ENCODE measurements around the gene SHROOM2.

The SHROOM2 gene

GRCh38 chrX:9917861-9918260 is 131.6 kb downstream of the SHROOM2 start:
- DNase-seq, result no peak
- Histone ChIP-seq H4K8ac (ENCODE audit: low read length) (no peak overlapping the region), H3K4me1 (ENCODE audit: control insufficient read depth, insufficient read depth, low read depth, low read length) (peaks cover 3% of the 10 kb centered on the region), H4K91ac (ENCODE audit: low read length) (no peak overlapping the region), H2BK12ac (ENCODE audit: low read length in 2 of 2) (no peak overlapping the region), H3K9me3 (ENCODE audit: control insufficient read depth, low read length) (peaks cover 4% of the 10 kb centered on the region), H2BK15ac (ENCODE audit: low read depth, poor library complexity, severe bottlenecking) (no peak overlapping the region), H3K9ac (ENCODE audit: low read length) (no peak overlapping the region), H3K4me3 (ENCODE audit: insufficient read depth in 1 of 2, low read depth in 1 of 2, low read length in 2 of 2) (no peak overlapping the region), H3K27me3 (ENCODE audit: control insufficient read depth in 1 of 2, insufficient read depth in 1 of 2, low read length in 2 of 2) (peaks cover 0 to 20% of the 10 kb centered on the region in 2 experiments), H3K36me3 (ENCODE audit: control insufficient read depth in 1 of 2, insufficient read depth in 2 of 2, low read depth in 1 of 2, low read length in 2 of 2) (no peaks in the 10 kb centered on the region), H3K4me2 (ENCODE audit: low read length, poor library complexity, severe bottlenecking) (no peak overlapping the region), H2AK5ac (ENCODE audit: low read length, severe bottlenecking) (no peak overlapping the region), H3K14ac (ENCODE audit: low read length in 2 of 2) (no peak overlapping the region), H2BK5ac (ENCODE audit: low read depth, low read length, poor library complexity, severe bottlenecking) (no peak overlapping the region), H3K4ac (ENCODE audit: low read depth in 1 of 2, low read length in 2 of 2) (no peak overlapping the region), H3K27ac (ENCODE audit: low read length, poor library complexity, severe bottlenecking) (no peak overlapping the region), H2BK120ac (ENCODE audit: low read depth, low read length) (no peak overlapping the region), H2AFZ (ENCODE audit: low read depth, low read length) (no peak overlapping the region), H3K23ac (ENCODE audit: low read length in 2 of 2) (no peak overlapping the region), H3K18ac (ENCODE audit: low read depth in 1 of 2, low read length in 2 of 2) (no peak overlapping the region), H3K79me1 (replicated peaks; ENCODE audit: low read length, poor library complexity, severe bottlenecking) (peaks cover 3% of the 10 kb centered on the region)
- WGBS, result 98% methylated on average over 3 of the region's 5 CpGs

GRCh38 chrX:9919632-9920172 is 133.5 kb downstream of the SHROOM2 start:
- Histone ChIP-seq H3K4ac (ENCODE audit: low read depth in 1 of 2, low read length in 2 of 2) (no peak overlapping the region), H3K27me3 (ENCODE audit: control insufficient read depth in 1 of 2, insufficient read depth in 1 of 2, low read length in 2 of 2) (peaks cover 0 to 14% of the 10 kb centered on the region in 2 experiments), H3K79me1 (replicated peaks; ENCODE audit: low read length, poor library complexity, severe bottlenecking) (peaks cover 1% of the 10 kb centered on the region), H3K14ac (ENCODE audit: low read length in 2 of 2) (no peak overlapping the region), H3K27ac (ENCODE audit: low read length, poor library complexity, severe bottlenecking) (no peak overlapping the region), H4K8ac (ENCODE audit: low read length) (no peak overlapping the region), H2AK5ac (ENCODE audit: low read length, severe bottlenecking) (no peak overlapping the region), H3K9me3 (ENCODE audit: control insufficient read depth, low read length) (peaks cover 4% of the 10 kb centered on the region), H2AFZ (ENCODE audit: low read depth, low read length) (no peak overlapping the region), H2BK5ac (ENCODE audit: low read depth, low read length, poor library complexity, severe bottlenecking) (no peak overlapping the region), H3K9ac (ENCODE audit: low read length) (no peak overlapping the region), H3K4me1 (ENCODE audit: control insufficient read depth, insufficient read depth, low read depth, low read length) (peaks cover 3% of the 10 kb centered on the region), H2BK120ac (ENCODE audit: low read depth, low read length) (no peak overlapping the region), H3K4me2 (ENCODE audit: low read length, poor library complexity, severe bottlenecking) (no peak overlapping the region), H3K4me3 (ENCODE audit: insufficient read depth in 1 of 2, low read depth in 1 of 2, low read length in 2 of 2) (no peak overlapping the region), H2BK15ac (ENCODE audit: low read depth, poor library complexity, severe bottlenecking) (no peak overlapping the region), H3K23ac (ENCODE audit: low read length in 2 of 2) (no peak overlapping the region), H3K36me3 (ENCODE audit: control insufficient read depth in 1 of 2, insufficient read depth in 2 of 2, low read depth in 1 of 2, low read length in 2 of 2) (no peaks in the 10 kb centered on the region), H2BK12ac (ENCODE audit: low read length in 2 of 2) (no peak overlapping the region), H3K18ac (ENCODE audit: low read depth in 1 of 2, low read length in 2 of 2) (no peak overlapping the region), H4K91ac (ENCODE audit: low read length) (no peak overlapping the region)
- WGBS, result 98% methylated on average over 3 of the region's 3 CpGs
- DNase-seq, result no peak

- Histone ChIP-seq H2BK120ac (ENCODE audit: low read depth, low read length) (no peak overlapping the region), H2BK15ac (ENCODE audit: low read depth, poor library complexity, severe bottlenecking) (no peak overlapping the region), H3K4ac (ENCODE audit: low read depth in 1 of 2, low read length in 2 of 2) (no peak overlapping the region), H3K18ac (ENCODE audit: low read depth in 1 of 2, low read length in 2 of 2) (no peak overlapping the region), H3K79me1 (replicated peaks; ENCODE audit: low read length, poor library complexity, severe bottlenecking) (peaks cover 1% of the 10 kb centered on the region), H3K4me1 (ENCODE audit: control insufficient read depth, insufficient read depth, low read depth, low read length) (peaks cover 3% of the 10 kb centered on the region), H3K14ac (ENCODE audit: low read length in 2 of 2) (no peak overlapping the region), H2AK5ac (ENCODE audit: low read length, severe bottlenecking) (no peak overlapping the region), H3K9me3 (ENCODE audit: control insufficient read depth, low read length) (peaks cover 4% of the 10 kb centered on the region), H4K91ac (ENCODE audit: low read length) (no peak overlapping the region), H2AFZ (ENCODE audit: low read depth, low read length) (no peak overlapping the region), H3K4me3 (ENCODE audit: insufficient read depth in 1 of 2, low read depth in 1 of 2, low read length in 2 of 2) (no peak overlapping the region), H3K36me3 (ENCODE audit: control insufficient read depth in 1 of 2, insufficient read depth in 2 of 2, low read depth in 1 of 2, low read length in 2 of 2) (peaks cover 0 to 4% of the 10 kb centered on the region in 2 experiments), H2BK5ac (ENCODE audit: low read depth, low read length, poor library complexity, severe bottlenecking) (no peak overlapping the region), H4K8ac (ENCODE audit: low read length) (no peak overlapping the region), H3K4me2 (ENCODE audit: low read length, poor library complexity, severe bottlenecking) (no peak overlapping the region), H3K27ac (ENCODE audit: low read length, poor library complexity, severe bottlenecking) (no peak overlapping the region), H3K23ac (ENCODE audit: low read length in 2 of 2) (no peak overlapping the region), H2BK12ac (ENCODE audit: low read length in 2 of 2) (no peak overlapping the region), H3K9ac (ENCODE audit: low read length) (no peak overlapping the region), H3K27me3 (ENCODE audit: control insufficient read depth in 1 of 2, insufficient read depth in 1 of 2, low read length in 2 of 2) (peaks cover 0 to 10% of the 10 kb centered on the region in 2 experiments)
- WGBS, result 98% methylated on average over 5 of the region's 5 CpGs
- no peak for DNase-seq
Measured at GRCh38 chrX:9921407-9921806, 135.2 kb downstream of the SHROOM2 start.

GRCh38 chrX:9923357-9923756 is 137.1 kb downstream of the SHROOM2 start:
- Histone ChIP-seq H2AK5ac (ENCODE audit: low read length, severe bottlenecking) (no peak overlapping the region), H2BK120ac (ENCODE audit: low read depth, low read length) (no peak overlapping the region), H2BK12ac (ENCODE audit: low read length in 2 of 2) (no peak overlapping the region), H3K18ac (ENCODE audit: low read depth in 1 of 2, low read length in 2 of 2) (no peak overlapping the region), H3K9ac (ENCODE audit: low read length) (no peak overlapping the region), H4K8ac (ENCODE audit: low read length) (no peak overlapping the region), H3K9me3 (ENCODE audit: control insufficient read depth, low read length) (peaks cover 4% of the 10 kb centered on the region), H3K14ac (ENCODE audit: low read length in 2 of 2) (no peak overlapping the region), H3K79me1 (replicated peaks; ENCODE audit: low read length, poor library complexity, severe bottlenecking) (peaks cover 1% of the 10 kb centered on the region), H3K4me1 (ENCODE audit: control insufficient read depth, insufficient read depth, low read depth, low read length) (peaks cover 3% of the 10 kb centered on the region), H4K91ac (ENCODE audit: low read length) (no peak overlapping the region), H3K27ac (ENCODE audit: low read length, poor library complexity, severe bottlenecking) (no peak overlapping the region), H2BK15ac (ENCODE audit: low read depth, poor library complexity, severe bottlenecking) (no peak overlapping the region), H2BK5ac (ENCODE audit: low read depth, low read length, poor library complexity, severe bottlenecking) (no peak overlapping the region), H3K4me3 (ENCODE audit: insufficient read depth in 1 of 2, low read depth in 1 of 2, low read length in 2 of 2) (no peak overlapping the region), H3K23ac (ENCODE audit: low read length in 2 of 2) (no peak overlapping the region), H3K4me2 (ENCODE audit: low read length, poor library complexity, severe bottlenecking) (no peak overlapping the region), H2AFZ (ENCODE audit: low read depth, low read length) (no peak overlapping the region), H3K36me3 (ENCODE audit: control insufficient read depth in 1 of 2, insufficient read depth in 2 of 2, low read depth in 1 of 2, low read length in 2 of 2) (peaks cover 0 to 4% of the 10 kb centered on the region in 2 experiments), H3K27me3 (ENCODE audit: control insufficient read depth in 1 of 2, insufficient read depth in 1 of 2, low read length in 2 of 2) (peaks cover 0 to 6% of the 10 kb centered on the region in 2 experiments), H3K4ac (ENCODE audit: low read depth in 1 of 2, low read length in 2 of 2) (no peak overlapping the region)
- 98% methylated on average over 3 of the region's 5 CpGs for WGBS
- no peak for DNase-seq

Measured in mesenchymal stem cell (in vitro differentiated cells and primary cell).